HUES48 (cell line): ENCODE measurements around the gene RPS21.

Experiments
- H3K27ac ChIP-seq: one replicate; pipeline ENCODE4 v1.7.0; 2013; ENCODE audit warnings: low read depth, low read length, inconsistent platforms
- H3K27me3 ChIP-seq: 2 replicates; pipeline ENCODE4 v1.6.1; 2013; ENCODE audit warnings: mild to moderate bottlenecking, low read length; ENCODE audit not compliant: control insufficient read depth, insufficient read depth
- H3K36me3 ChIP-seq: 2 replicates; pipeline ENCODE4 v1.6.1; 2013; ENCODE audit warnings: low read length; ENCODE audit not compliant: control insufficient read depth, insufficient read depth
- H3K4me1 ChIP-seq: 2 replicates; pipeline ENCODE4 v1.6.1; 2013; ENCODE audit warnings: mild to moderate bottlenecking, low read length; ENCODE audit not compliant: control insufficient read depth, insufficient read depth
- H3K4me3 ChIP-seq: 2 replicates; pipeline ENCODE4 v1.5.1; 2013; ENCODE audit warnings: mild to moderate bottlenecking, low read depth, low read length
- H3K9ac ChIP-seq: 2 replicates; pipeline ENCODE4 v1.6.1; 2013; ENCODE audit warnings: mild to moderate bottlenecking, low read depth, low read length, moderate library complexity
- H3K9me3 ChIP-seq: 2 replicates; pipeline ENCODE4 v1.6.1; 2013; ENCODE audit warnings: low read length; ENCODE audit not compliant: control insufficient read depth, insufficient read depth

The RPS21 gene

GRCh38 chr20:62387219-62387913 is 463 bp downstream of the RPS21 start:
- no peaks in the 10 kb centered on the region for H3K27me3 ChIP-seq
- H3K36me3 ChIP-seq, result peaks cover 39% of the 10 kb centered on the region
- no peaks in the 10 kb centered on the region for H3K9me3 ChIP-seq
- peak overlapping the region; percentile 83 for H3K27ac ChIP-seq
- H3K4me1 ChIP-seq, result peaks cover 2% of the 10 kb centered on the region
- H3K9ac ChIP-seq, result peak overlapping the region; percentile 92
- H3K4me3 ChIP-seq, result peak overlapping the region; percentile 72

- Histone ChIP-seq H3K27ac (peak overlapping the region; percentile 83), H3K9ac (peak overlapping the region; percentile 92), H3K36me3 (peaks cover 38% of the 10 kb centered on the region), H3K4me1 (no peaks in the 10 kb centered on the region; the same call in none of the 2 replicates), H3K4me3 (peak overlapping the region; percentile 72), H3K27me3 (no peaks in the 10 kb centered on the region), H3K9me3 (no peaks in the 10 kb centered on the region)
These were observed 1.2 kb downstream of the RPS21 start for GRCh38 chr20:62387933-62388635.

GRCh38 chr20:62388839-62389600 is 2.1 kb downstream of the RPS21 start:
- Histone ChIP-seq H3K9me3 (no peaks in the 10 kb centered on the region), H3K4me3 (0 out of 2 replicates have a peak overlapping the region, but pooled peaks have one; percentile 72), H3K36me3 (peaks cover 32% of the 10 kb centered on the region), H3K27me3 (no peaks in the 10 kb centered on the region), H3K4me1 (no peaks in the 10 kb centered on the region; the same call in none of the 2 replicates), H3K27ac (peak overlapping the region; percentile 13), H3K9ac (no peak overlapping the region)

DNA sequence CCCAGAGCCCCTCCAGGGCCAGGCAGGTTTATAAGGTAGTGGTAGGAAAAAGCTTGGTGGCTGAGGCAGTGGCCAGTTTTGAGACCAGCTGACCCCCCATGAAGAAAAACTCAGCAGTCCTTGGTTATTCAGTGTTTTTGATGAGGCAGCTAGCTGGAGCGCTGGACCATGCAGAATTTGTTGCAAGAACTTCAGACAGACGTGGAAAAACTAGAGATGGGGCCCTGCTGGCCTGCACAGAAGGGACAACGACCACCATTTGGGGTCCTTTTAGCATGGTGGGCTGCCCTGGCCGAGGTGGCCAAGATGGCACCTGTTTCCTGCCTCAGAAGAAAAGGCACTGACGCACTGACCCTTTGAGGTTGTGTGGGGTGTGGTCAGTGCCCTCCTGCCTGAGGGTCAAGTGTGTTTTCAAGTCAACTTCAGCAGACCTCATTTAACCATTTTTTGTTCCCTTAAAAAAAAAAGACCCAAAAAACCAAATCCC is 2.7 kb downstream of the RPS21 start:
- Histone ChIP-seq H3K36me3 (peaks cover 28% of the 10 kb centered on the region), H3K4me1 (no peaks in the 10 kb centered on the region; the same call in none of the 2 replicates), H3K27ac (peak overlapping the region; percentile 13), H3K9ac (no peak overlapping the region), H3K9me3 (no peaks in the 10 kb centered on the region), H3K4me3 (no peak overlapping the region), H3K27me3 (no peaks in the 10 kb centered on the region)

DNA sequence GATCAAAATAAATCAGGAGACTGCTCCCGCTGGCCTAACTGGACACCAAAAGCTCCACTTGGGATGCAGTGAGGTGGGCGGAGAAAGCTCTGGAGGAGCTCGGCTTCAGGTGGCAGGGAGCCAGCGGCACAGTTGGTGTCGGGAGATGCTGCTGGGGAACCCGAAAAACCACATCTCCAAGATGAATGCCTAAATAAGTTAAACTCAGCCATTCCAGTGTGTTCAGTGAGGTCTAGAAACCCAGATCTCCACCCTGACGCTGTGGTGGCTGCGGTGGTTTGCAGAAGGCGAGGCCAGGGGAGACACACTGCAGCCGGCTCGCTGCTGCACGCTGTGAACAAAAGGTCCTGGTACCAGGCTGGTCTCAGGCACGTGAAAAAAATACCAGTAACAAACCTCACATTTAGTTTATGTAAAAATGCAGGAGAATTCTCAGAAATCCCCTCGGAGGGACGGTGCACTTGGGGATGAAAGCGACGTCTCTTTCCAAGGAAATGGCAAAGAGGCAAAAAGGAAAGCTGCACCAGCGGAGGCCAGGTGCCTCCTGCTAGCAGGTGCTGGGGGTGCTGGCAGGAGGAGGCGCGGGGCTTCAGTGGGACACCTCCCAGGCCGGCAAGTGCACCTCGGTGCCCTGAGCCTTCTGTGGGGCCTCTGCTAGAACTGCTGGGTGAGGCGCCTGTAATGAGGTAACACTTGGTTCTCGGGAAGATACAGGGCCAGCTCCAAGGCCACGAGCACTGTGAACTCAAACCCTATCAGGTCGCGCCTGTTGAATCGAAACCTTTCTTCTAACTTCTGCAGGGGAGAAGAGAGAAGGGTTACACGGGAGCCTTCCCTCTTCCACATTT is 3.6 kb downstream of the RPS21 start:
- no peak overlapping the region for H3K4me3 ChIP-seq
- H3K36me3 ChIP-seq, result peaks cover 28% of the 10 kb centered on the region
- H3K9me3 ChIP-seq, result no peaks in the 10 kb centered on the region
- H3K9ac ChIP-seq, result no peak overlapping the region
- no peaks in the 10 kb centered on the region for H3K27me3 ChIP-seq
- no peak overlapping the region for H3K27ac ChIP-seq
- no peaks in the 10 kb centered on the region; the same call in none of the 2 replicates for H3K4me1 ChIP-seq

- Histone ChIP-seq H3K9ac (no peak overlapping the region), H3K27ac (no peak overlapping the region), H3K4me1 (no peaks in the 10 kb centered on the region; the same call in 1 of the 2 replicates), H3K9me3 (no peaks in the 10 kb centered on the region), H3K36me3 (peaks cover 28% of the 10 kb centered on the region), H3K4me3 (no peak overlapping the region), H3K27me3 (no peaks in the 10 kb centered on the region)
These were observed 4.5 kb downstream of the RPS21 start for GRCh38 chr20:62391165-62392076.

GRCh38 chr20:62392077-62392418 is 5.1 kb downstream of the RPS21 start:
- Histone ChIP-seq H3K27me3 (no peaks in the 10 kb centered on the region), H3K4me1 (no peaks in the 10 kb centered on the region; the same call in 1 of the 2 replicates), H3K9me3 (no peaks in the 10 kb centered on the region), H3K27ac (no peak overlapping the region), H3K4me3 (no peak overlapping the region), H3K36me3 (peaks cover 28% of the 10 kb centered on the region), H3K9ac (no peak overlapping the region)

DNA sequence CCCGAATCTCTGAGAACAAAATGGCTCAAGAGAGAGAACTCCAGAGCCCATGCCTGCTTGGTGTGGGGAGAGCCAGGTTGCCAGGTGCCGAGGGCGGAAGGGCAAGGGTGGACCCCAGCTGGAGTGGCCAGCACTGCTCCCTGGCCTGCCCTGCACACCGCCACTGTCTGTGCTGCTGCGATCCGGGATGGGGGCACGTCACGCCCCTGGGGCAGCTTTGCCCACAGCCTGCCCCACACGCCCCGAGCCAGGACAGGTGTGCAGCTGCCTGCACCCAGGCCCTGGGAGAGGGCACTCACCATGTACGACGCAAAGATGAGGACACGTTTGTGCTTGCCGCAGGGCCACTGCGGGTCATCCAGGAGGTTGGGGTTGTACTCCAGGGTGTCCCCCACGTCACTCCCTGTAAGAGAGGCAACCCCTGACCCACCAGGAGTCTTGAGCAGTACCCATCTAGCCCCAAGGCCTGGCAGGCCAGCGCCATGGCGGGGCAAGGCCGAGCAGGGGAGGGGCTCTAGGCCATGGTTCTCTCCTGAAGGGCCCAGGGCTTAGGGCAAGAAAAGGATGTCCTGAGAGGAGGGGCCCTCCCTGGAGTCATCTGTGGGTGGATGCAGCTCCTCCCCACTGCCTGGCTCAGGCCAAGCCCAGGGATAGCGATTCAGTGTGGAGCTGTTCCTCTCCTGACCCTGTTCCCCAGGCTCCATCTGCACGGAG is 5.9 kb downstream of the RPS21 start:
- no peak overlapping the region for H3K27ac ChIP-seq
- H3K4me1 ChIP-seq, result no peaks in the 10 kb centered on the region; the same call in 1 of the 2 replicates
- H3K36me3 ChIP-seq, result peaks cover 25% of the 10 kb centered on the region
- H3K4me3 ChIP-seq, result no peak overlapping the region
- no peak overlapping the region for H3K9ac ChIP-seq
- H3K9me3 ChIP-seq, result no peaks in the 10 kb centered on the region
- H3K27me3 ChIP-seq, result no peaks in the 10 kb centered on the region

DNA sequence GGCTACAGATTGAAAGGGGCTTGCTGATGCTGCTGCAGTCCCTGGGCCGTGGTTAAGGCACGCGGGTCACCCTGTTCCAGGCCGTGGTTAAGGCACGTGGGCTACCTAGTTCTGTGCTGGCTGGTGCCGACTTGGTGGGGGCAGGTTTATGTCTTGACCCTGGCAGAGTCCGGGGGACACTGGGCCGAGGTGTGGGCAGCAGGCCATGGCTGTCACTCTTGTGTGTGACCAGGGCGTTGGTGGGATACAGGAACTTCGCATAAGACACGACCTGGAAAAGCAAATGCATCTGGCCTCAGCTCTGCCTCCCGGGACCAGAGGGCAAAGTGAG is 6.4 kb downstream of the RPS21 start:
- H3K27me3 ChIP-seq, result no peaks in the 10 kb centered on the region
- no peaks in the 10 kb centered on the region for H3K9me3 ChIP-seq
- no peak overlapping the region for H3K4me3 ChIP-seq
- no peaks in the 10 kb centered on the region for H3K4me1 ChIP-seq
- no peak overlapping the region for H3K27ac ChIP-seq
- H3K9ac ChIP-seq, result no peak overlapping the region
- H3K36me3 ChIP-seq, result peaks cover 20% of the 10 kb centered on the region
